Muscle layer of colon (tissue), 2 donors: Measurements from ENCODE around the gene DLX1.

ENCODE experiments used
- H3K27ac ChIP-seq: one replicate; pipeline ENCODE4 v1.7.0; 2013; ENCODE audit warnings: low read depth, mild to moderate bottlenecking, low read length, moderate library complexity
- H3K27me3 ChIP-seq, 2 donors: one replicate each; pipeline ENCODE4 v1.7.0; 2013; ENCODE audit warnings: low read length in 2 of 2, mild to moderate bottlenecking in 2 of 2; ENCODE audit not compliant: insufficient read depth in 2 of 2, control insufficient read depth in 1 of 2
- H3K36me3 ChIP-seq: one replicate; pipeline ENCODE4 v1.7.0; 2013; ENCODE audit warnings: mild to moderate bottlenecking, low read length; ENCODE audit not compliant: insufficient read depth
- H3K4me1 ChIP-seq: one replicate; pipeline ENCODE4 v1.7.0; 2013; ENCODE audit warnings: mild to moderate bottlenecking, low read length; ENCODE audit not compliant: insufficient read depth
- H3K4me3 ChIP-seq, 2 donors: one replicate each; pipeline ENCODE4 v1.7.0; 2013; ENCODE audit warnings: low read length in 2 of 2, low read depth in 1 of 2, mild to moderate bottlenecking in 1 of 2, moderate library complexity in 1 of 2
- H3K9ac ChIP-seq: one replicate; pipeline ENCODE4 v1.7.0; 2013; ENCODE audit warnings: low read length
- H3K9me3 ChIP-seq: one replicate; pipeline ENCODE4 v1.7.0; 2013; ENCODE audit warnings: mild to moderate bottlenecking, low read length
- donor health status: abdominal sarcoma.
- donor health status: Adenocarcinoma of cecum.

The DLX1 gene

DNA sequence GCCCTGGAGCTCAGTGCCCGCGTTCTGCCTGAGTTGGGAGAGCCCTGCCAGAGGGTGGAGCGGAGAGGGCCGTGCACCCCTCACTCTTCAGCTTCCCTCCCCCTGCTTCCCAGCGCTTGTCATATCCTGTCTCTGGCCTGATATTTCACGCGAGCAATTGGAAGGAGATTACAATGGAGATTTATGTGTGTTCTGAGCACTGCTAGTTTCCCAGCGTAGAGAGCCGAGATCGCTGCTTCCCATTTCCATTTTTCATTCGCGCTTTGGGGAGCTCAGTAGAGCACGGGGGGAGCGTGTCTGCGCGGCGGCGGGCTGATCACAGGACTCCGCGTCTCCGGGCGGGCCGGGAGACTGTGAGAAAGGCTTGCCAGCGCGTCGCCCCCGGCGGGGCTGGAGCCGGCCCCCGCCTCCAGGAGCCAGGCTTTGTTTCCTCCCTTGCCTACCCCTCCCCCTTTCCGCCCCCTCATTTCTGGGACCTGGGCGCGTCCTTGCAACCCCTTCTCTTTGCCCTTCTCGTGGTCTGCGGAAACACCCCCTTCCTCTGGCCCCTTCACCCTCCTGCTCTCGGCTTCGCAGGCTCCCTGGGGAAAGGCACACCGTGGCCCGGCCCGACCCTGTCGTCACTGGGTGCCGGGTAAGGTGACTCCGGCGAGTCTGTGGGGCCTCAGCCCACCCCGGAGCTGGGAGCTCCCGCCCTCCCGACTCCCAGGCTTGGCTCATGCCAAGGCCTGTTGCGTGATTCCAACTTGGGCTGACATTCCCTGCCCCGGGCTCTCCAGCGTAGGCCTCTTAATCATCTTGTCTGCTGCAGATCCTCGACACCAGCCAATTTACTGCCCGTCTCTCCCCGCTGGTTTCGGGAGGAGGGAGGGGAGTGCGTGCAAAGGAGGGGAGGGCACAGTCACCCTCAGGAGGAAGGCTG lies 11.6 kb downstream of the DLX1 start:
- H3K9ac ChIP-seq, result no peak overlapping the region
- peak overlapping the region in 1 of 2 donors; percentile 7 for H3K4me3 ChIP-seq
- peaks cover 48% of the 10 kb centered on the region for H3K4me1 ChIP-seq
- peaks cover 95 to 100% of the 10 kb centered on the region in 2 donors for H3K27me3 ChIP-seq
- no peak overlapping the region for H3K27ac ChIP-seq
- no peaks in the 10 kb centered on the region for H3K36me3 ChIP-seq
- no peaks in the 10 kb centered on the region for H3K9me3 ChIP-seq

DNA sequence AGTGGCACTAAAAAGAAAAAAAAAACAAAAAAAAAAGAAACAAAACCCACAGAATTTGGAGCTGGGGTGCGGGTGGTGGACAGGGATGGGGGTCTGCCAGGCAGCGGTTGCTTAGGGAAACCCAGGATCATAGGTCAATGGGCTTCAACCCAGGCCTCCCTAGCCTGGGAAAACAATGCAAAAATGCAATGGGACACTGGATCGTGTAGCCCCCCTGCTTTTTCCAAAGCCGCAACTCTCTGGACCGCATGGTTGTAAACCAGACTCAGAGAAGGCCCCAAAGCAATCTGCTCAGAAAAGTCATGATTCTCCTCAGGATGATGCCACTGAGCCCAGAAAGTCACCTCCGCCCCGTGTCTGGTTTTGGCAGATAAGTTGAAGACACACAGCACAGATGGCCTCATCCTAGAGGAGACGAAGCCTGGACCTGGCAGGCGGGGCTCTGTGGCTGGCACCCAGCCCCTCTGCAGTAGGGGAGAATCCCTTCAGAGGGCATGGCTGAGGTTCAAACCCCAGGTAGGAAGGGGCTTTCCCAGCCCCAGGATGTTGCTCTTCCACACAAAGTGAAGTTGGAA lies 12.3 kb downstream of the DLX1 start:
- Histone ChIP-seq H3K4me3 (peak overlapping the region in 1 of 2 donors; percentile 7), H3K36me3 (no peaks in the 10 kb centered on the region), H3K27me3 (peaks cover 92 to 100% of the 10 kb centered on the region in 2 donors), H3K9me3 (no peaks in the 10 kb centered on the region), H3K27ac (no peak overlapping the region), H3K4me1 (peaks cover 52% of the 10 kb centered on the region), H3K9ac (no peak overlapping the region)

DNA sequence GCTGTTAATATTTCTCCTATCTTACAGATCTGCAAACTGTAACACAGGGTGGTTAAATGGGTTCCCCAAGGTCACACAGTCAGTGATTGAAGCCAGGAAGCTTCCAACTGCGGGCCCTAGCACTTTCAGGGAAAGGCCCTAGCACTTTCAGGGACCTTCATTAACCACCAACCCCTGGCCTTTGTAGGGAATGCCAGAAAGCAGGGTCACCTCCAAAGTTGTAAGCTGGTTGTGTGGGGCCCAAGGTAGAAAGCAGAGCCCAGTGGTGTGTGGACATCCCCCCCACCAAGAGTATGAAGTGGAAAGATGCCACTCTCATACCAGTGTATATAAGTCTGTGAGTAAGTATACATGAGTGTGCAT lies 13.0 kb downstream of the DLX1 start:
- Histone ChIP-seq H3K9me3 (no peaks in the 10 kb centered on the region), H3K36me3 (no peaks in the 10 kb centered on the region), H3K27me3 (peaks cover 92 to 100% of the 10 kb centered on the region in 2 donors), H3K4me1 (peaks cover 58% of the 10 kb centered on the region), H3K4me3 (peak overlapping the region in 1 of 2 donors; percentile 5), H3K27ac (no peak overlapping the region), H3K9ac (no peak overlapping the region)

DNA sequence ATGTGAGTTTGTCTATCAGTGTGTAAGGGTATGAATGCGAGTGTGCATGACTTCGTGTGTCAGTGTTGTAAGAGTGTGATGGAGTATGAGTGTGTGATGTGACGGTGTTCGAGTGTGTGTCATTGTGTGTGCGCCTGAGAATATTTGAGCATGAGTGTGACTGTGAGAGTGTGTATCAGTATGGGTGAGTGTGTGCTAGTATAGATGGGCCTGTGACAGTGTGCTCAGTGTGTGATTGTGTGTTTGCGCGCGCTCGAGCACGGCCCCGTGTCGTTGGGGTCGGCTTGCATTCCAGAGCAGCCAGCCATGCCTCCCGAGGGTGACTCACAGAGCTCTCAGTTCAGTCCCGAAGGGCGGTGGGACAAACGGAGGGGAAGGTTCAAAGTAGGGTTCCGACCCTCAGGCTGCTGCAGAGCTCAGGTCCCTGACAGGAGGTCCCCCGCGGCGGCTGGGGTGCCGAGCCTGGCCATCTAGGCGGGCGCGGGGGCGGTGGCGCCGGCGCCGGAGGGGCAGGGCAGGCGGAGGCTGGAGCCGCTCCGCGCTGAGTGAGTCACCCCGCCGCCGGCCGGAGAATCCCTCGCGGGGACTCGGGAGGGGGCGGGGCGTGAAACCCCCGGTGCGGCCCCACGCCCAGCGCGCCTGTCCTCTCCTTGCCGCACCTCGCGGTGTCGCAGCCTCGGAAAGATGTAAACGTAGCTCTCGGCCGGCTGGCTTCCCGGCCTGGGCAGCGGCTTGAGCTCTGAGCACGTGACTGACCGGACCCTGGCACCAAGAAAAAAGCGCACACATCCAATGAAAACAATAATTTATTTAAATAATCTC lies 13.6 kb downstream of the DLX1 start:
- Histone ChIP-seq H3K36me3 (no peaks in the 10 kb centered on the region), H3K4me3 (peak overlapping the region; percentile 5 to 23), H3K27me3 (peaks cover 91 to 100% of the 10 kb centered on the region in 2 donors), H3K4me1 (peaks cover 58% of the 10 kb centered on the region), H3K27ac (no peak overlapping the region), H3K9ac (no peak overlapping the region), H3K9me3 (no peaks in the 10 kb centered on the region)

DNA sequence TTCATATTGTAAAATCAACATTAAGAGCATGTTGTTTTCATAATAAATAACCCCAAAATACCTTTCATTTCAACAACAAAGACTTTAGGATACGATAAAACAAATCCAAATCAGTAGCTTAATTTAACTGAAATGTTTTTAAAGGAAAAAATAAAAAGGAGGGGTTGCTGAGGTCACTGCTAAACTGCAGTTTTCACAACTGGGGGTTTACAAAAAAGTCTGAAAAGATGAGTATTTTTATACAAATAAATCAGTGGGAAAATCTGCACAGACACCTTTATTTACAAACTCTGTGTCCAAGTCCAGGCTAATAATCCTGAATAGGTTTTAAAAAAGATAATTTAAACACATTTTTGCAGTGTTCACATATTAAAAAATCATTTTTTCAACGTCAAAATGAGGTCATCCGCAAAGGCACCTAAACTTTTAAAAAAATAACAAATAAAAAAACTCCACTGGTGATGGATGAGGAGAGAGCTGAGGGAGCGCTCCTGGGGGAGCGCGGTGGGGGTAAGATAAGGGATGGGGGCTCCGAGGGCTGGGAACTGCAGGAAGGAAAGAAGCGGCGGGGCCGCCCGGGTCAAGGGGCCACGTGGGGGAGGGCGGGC lies 14.3 kb downstream of the DLX1 start:
- Histone ChIP-seq H3K27me3 (peaks cover 94 to 100% of the 10 kb centered on the region in 2 donors), H3K36me3 (no peaks in the 10 kb centered on the region), H3K4me1 (peaks cover 53% of the 10 kb centered on the region), H3K9ac (no peak overlapping the region), H3K9me3 (no peaks in the 10 kb centered on the region), H3K4me3 (peak overlapping the region in 1 of 2 donors; percentile 5), H3K27ac (no peak overlapping the region)

DNA sequence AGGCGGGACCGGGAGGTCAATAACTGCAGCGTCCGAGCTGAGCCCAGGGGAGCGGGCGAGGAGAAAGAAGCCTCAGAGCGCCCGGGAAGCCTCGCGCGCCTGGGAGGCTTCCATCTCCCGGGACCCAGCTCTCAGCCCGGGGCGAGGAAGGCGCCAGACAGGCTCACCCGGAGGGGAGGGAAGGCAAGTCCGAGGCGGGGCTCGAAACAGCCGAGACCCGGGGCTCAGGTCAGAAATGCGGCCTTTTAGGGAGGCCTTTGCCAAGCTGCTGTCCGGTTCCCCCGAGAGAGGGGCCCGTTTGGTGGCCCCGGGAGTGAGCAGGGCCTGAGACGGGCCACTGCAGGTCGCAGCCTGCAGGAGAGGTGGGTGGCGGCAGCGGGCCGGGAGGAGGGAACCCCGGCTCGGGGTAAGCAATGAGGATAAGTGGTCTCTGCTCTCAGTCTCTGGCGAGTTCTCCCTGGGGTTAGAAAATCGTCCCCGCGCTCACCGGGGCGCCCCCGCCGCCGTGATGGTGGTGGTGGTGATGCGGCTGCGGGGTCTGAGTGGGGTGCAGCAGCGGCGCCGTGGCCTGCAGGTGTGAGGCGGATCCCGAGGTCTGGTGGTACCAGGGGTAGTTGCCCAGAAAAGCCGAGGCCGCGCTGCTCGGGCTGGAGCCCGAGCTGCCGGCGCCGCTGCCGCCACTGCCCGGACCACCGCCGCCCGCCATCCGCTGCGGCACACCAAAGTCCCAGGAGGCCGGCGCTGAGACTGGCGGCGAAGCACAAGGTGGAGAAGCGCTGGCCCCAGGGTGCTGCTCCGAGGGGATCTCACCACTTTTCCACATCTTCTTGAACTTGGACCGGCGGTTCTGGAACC lies 15.0 kb downstream of the DLX1 start:
- Histone ChIP-seq H3K27ac (no peak overlapping the region), H3K4me1 (peaks cover 48% of the 10 kb centered on the region), H3K27me3 (peaks cover 95 to 100% of the 10 kb centered on the region in 2 donors), H3K9ac (no peak overlapping the region), H3K4me3 (no peak overlapping the region), H3K36me3 (no peaks in the 10 kb centered on the region), H3K9me3 (no peaks in the 10 kb centered on the region)

DNA sequence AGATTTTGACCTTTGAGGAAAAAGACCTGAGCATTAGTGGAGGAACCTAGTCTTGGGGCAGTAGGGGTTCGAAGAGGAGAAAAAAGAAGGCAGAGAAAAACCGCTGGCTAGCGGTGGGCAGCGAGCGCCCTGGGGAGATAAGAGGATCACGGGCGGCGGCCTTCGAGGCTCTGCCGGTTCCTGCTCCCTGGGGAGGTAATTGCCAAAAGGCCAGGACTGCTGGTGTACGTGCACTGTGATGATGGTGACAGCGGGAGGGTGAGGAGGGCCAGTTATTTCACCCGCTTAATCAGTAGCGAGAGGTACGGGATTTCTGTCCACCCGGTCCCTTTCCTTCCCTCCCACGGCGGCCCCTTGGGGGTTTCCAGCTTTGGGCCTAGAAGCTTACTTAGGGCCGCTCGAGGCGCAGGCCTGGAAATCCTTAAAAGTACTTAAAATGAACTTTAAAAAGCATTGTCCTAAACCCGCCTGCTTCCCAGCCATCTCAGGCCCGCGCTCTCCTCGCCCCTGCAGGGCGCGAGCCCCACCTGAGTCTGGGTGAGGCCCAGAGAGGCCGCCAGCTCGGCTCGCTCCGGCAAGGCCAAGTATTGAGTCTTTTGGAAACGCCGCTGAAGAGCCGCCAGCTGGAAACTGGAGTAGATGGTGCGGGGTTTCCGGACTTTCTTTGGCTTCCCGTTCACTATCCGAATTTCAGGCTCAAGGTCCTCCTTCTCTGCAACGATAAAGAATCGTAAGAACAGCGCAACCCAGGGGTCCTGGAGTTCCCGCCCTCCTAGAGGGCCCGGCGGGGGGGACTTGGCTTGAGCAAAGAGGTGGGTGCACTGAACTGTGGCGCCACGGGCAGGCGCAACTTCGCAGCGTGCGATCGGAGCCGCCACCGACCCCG lies 15.9 kb downstream of the DLX1 start:
- no peak overlapping the region for H3K4me3 ChIP-seq
- H3K9ac ChIP-seq, result no peak overlapping the region
- H3K9me3 ChIP-seq, result no peaks in the 10 kb centered on the region
- no peaks in the 10 kb centered on the region for H3K36me3 ChIP-seq
- H3K27ac ChIP-seq, result no peak overlapping the region
- peaks cover 93 to 100% of the 10 kb centered on the region in 2 donors for H3K27me3 ChIP-seq
- peaks cover 43% of the 10 kb centered on the region for H3K4me1 ChIP-seq

DNA sequence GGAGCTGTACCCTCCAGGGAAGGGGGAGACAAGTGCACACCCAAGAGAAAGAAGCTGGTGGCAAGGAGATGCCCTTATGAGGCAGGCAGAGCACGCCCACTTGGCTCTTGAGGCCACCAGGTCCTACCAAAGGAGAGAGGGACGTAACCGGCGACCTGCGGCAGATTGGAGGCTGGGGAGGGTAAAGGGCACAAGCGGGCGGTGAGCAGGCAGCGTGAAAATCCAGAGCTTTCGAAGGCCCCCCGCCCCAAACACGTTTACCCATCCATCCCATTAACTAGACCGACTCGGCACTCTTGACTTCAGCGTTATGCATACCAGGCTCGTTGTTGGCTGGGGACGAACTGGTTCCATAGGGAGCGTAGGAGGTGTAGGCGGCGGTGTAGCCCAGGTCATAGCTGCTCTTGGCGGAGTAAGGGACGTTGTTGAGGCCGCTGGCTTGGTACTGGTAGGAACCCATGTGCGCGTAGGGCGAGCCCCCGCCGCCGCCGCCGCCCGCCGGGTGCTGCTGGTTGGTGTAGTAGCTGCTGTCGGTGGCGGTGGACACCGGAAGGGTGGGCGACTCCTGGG lies 16.6 kb downstream of the DLX1 start:
- H3K4me1 ChIP-seq, result peaks cover 42% of the 10 kb centered on the region
- peak overlapping the region in 1 of 2 donors; percentile 34 for H3K4me3 ChIP-seq
- no peak overlapping the region for H3K9ac ChIP-seq
- H3K9me3 ChIP-seq, result no peaks in the 10 kb centered on the region
- peaks cover 93 to 100% of the 10 kb centered on the region in 2 donors for H3K27me3 ChIP-seq
- H3K36me3 ChIP-seq, result no peaks in the 10 kb centered on the region
- no peak overlapping the region for H3K27ac ChIP-seq

DNA sequence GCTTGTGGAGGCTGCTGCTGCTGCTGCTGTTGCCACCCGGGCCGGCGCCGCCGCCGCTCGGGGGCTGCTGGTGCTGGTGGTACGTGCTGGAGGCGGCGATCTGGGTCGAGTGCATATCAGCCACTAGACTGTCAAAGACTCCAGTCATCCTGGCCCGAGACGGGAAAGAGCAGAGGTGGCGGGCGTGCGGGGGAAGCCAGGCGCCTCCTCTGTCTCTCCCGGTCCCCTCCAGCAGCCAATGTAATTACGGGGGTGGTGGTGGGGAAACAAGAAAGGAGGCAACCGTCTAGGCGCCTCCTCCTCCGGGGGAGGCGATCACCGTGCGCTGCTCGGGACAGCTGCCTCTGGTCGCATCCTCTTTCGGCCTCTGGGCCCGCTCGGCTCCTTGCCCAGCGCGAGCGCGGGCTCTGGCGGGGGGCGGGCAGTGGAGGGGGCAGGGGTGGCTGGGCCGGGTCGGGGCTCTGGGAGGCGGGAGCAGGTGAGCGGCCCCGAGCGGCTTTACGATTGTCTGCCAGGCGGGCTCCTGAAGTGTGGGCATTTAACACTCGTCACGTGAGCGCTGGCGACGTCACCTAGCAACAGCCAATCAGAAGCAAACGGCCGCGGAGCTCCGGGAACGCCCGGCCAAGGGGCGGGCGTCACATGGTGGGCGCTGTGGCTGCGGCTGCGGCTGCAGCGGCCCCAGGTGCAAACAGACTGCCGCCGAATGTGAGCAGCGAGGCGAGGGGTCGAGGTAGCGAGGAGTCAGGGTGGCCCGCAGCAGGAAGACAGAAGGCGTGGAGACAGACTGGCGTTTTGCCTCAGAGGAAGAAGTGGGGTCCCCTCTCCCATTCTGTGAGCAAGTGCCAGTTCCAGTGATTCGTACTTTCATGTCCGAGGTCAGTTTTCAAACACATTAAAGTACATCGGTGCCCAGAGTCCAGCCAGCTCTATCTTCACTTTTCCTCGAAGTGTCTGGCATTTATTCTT lies 17.4 kb downstream of the DLX1 start, which contains the start of gene DLX2:
Gene DLX2 (minus strand): TSS at position 510 of the 969 bp plus-strand sequence. CDS start 362 bp downstream, at position 148.
- no peak within 1 kb of the TSS for H3K27ac ChIP-seq

More for the DNA sequence above, 17.4 kb downstream of the DLX1 start, which contains the start of gene DLX2:
- no peaks in the 10 kb centered on the region for H3K36me3 ChIP-seq
- no peaks in the 10 kb centered on the region for H3K9me3 ChIP-seq
- peaks cover 90 to 100% of the 10 kb centered on the region in 2 donors for H3K27me3 ChIP-seq
- H3K4me1 ChIP-seq, result peaks cover 36% of the 10 kb centered on the region
- H3K4me3 ChIP-seq, result peak within 1 kb of the TSS; percentile 34 to 49
- no peak within 1 kb of the TSS for H3K9ac ChIP-seq
